DMS53 treated with DMSO at 0.1 percent for 48 hours (cell line): ENCODE measurements around the gene TMEM9B.
A peak's percentile ranks its signal among the peaks of the same experiment; 100 is the strongest.
"Not testable (repeated sequence)": the region's sequence is repeated elsewhere in the genome, so short reads cannot be mapped to it uniquely, and the experiment has no call there.

Experiments
- DNase-seq: peaks from one replicate; lab custom pipeline; 2025; ENCODE audit not compliant: unreplicated experiment; lab: John Stamatoyannopoulos, UW

The TMEM9B gene

GRCh38 chr11:8964324-8965320 is at the start of gene TMEM9B:
Gene TMEM9B, minus strand, starts transcription at chr11:8964442. Its CDS starts 129 bp downstream, at chr11:8964313.
- DNase-seq: peak; percentile 84

GRCh38 chr11:9013373-9013772 is 49.1 kb upstream of the TMEM9B start:
- DNase-seq: no peak

- not testable (repeated sequence) for DNase-seq
Observed at GRCh38 chr11:9009538-9009937, 45.3 kb upstream of the TMEM9B start.

- DNase-seq: no peak
Observed at GRCh38 chr11:9008661-9009060, 44.4 kb upstream of the TMEM9B start.

- DNase-seq: no peak
Observed at GRCh38 chr11:9008011-9008550, 43.8 kb upstream of the TMEM9B start.

- DNase-seq: peak; percentile 15
Observed at GRCh38 chr11:9005087-9005486, 40.8 kb upstream of the TMEM9B start.

- DNase-seq: peak; percentile 13
Observed at GRCh38 chr11:9004183-9004926, 40.1 kb upstream of the TMEM9B start.

GRCh38 chr11:9003573-9004182 is 39.4 kb upstream of the TMEM9B start, which contains the start of gene NRIP3:
Gene NRIP3, minus strand, starts transcription at chr11:9004001. Its CDS starts 66 bp downstream, at chr11:9003935.
- peak; percentile 70 for DNase-seq

- DNase-seq: no peak
Observed at GRCh38 chr11:9002920-9003572, 38.8 kb upstream of the TMEM9B start.

GRCh38 chr11:9001736-9002135 is 37.5 kb upstream of the TMEM9B start:
- no peak for DNase-seq

GRCh38 chr11:8998017-8998416 is 33.8 kb upstream of the TMEM9B start:
- no peak for DNase-seq

- DNase-seq: no peak
Observed at GRCh38 chr11:8997451-8997850, 33.2 kb upstream of the TMEM9B start.

- no peak for DNase-seq
Observed at GRCh38 chr11:8989453-8989852, 25.2 kb upstream of the TMEM9B start.

GRCh38 chr11:8988329-8989234 is 24.3 kb upstream of the TMEM9B start:
- no peak for DNase-seq

- DNase-seq: no peak
Observed at GRCh38 chr11:8987446-8987845, 23.2 kb upstream of the TMEM9B start.

- not testable (repeated sequence) for DNase-seq
Observed at GRCh38 chr11:8986772-8987171, 22.5 kb upstream of the TMEM9B start.

GRCh38 chr11:8985462-8985861 is 21.2 kb upstream of the TMEM9B start:
- no peak for DNase-seq

GRCh38 chr11:8983552-8983951 is 19.3 kb upstream of the TMEM9B start:
- DNase-seq: no peak

GRCh38 chr11:8980485-8980884 is 16.2 kb upstream of the TMEM9B start:
- no peak for DNase-seq
